Measurements from ENCODE around the gene SGMS1.

DNA sequence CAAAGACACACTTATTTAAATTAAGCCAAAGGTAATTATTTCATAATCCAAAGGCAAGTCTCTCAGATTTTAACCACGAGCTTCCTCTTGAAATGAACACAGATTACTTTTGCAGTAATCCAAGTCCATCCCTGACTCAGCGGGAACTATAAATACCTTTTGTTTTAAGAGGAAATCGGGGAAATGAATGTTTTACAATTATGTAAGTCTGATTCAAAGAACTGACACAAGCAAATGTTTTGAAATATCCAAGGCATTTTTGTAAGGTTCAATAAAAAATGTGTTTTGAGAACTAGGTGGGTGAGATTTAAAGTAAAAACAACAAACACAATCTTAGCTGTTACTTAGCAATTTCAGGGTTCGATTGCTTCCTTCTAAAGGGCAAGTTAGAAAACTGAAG lies 192.6 kb downstream of the SGMS1 start:
- TF ChIP-seq, protein P1, sequence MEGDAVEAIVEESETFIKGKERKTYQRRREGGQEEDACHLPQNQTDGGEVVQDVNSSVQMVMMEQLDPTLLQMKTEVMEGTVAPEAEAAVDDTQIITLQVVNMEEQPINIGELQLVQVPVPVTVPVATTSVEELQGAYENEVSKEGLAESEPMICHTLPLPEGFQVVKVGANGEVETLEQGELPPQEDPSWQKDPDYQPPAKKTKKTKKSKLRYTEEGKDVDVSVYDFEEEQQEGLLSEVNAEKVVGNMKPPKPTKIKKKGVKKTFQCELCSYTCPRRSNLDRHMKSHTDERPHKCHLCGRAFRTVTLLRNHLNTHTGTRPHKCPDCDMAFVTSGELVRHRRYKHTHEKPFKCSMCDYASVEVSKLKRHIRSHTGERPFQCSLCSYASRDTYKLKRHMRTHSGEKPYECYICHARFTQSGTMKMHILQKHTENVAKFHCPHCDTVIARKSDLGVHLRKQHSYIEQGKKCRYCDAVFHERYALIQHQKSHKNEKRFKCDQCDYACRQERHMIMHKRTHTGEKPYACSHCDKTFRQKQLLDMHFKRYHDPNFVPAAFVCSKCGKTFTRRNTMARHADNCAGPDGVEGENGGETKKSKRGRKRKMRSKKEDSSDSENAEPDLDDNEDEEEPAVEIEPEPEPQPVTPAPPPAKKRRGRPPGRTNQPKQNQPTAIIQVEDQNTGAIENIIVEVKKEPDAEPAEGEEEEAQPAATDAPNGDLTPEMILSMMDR (IDR thresholded peaks at IDR 0.05): no peak
- TF ChIP-seq POLR2AphosphoS5 (IDR thresholded peaks at IDR 0.05): no peak
- TF ChIP-seq POLR2A (IDR thresholded peaks at IDR 0.05): no peak

Measured in transverse colon (tissue), 4 donors.